GM20431 (cell line): Measurements from ENCODE around the gene SYT12.

Source experiments
- in situ Hi-C: fragments of 300-500 bp; cut with MseI, MboI; formaldehyde crosslinking; loops from one replicate; pipeline ENCODE4 v1.15.0; 2020; ENCODE audit warnings: low sequenced_read_pairs; ENCODE audit not compliant: unreplicated experiment

Gene SYT12

GRCh38 chr11:67053896-67054329 lies 31.0 kb downstream of the SYT12 start:
- in situ Hi-C loops: no loop called here

- in situ Hi-C loops: no loop called here
Observed at GRCh38 chr11:67054346-67054835, 31.5 kb downstream of the SYT12 start.

GRCh38 chr11:67054836-67055523 lies 32.0 kb downstream of the SYT12 start:
- in situ Hi-C loops: no loop called here

- in situ Hi-C loops: no loop called here
Observed at GRCh38 chr11:67055812-67056211, 32.9 kb downstream of the SYT12 start.

GRCh38 chr11:67056267-67057204 lies 33.6 kb downstream of the SYT12 start, which contains the start of gene RHOD:
Gene RHOD (plus strand): TSS chr11:67056847. CDS start chr11:67056903, 56 bp downstream.
- in situ Hi-C loops: no loop called here

GRCh38 chr11:67057205-67057672 lies 34.3 kb downstream of the SYT12 start:
- in situ Hi-C loops: no loop called here

- in situ Hi-C loops: no loop called here
Observed at GRCh38 chr11:67058506-67058905, 35.6 kb downstream of the SYT12 start.

- in situ Hi-C loops: no loop called here
Observed at GRCh38 chr11:67059671-67060070, 36.7 kb downstream of the SYT12 start.

- in situ Hi-C loops: no loop called here
Observed at GRCh38 chr11:67060111-67060522, 37.2 kb downstream of the SYT12 start.

- in situ Hi-C loops: no loop called here
Observed at GRCh38 chr11:67062526-67063373, 39.8 kb downstream of the SYT12 start.

- in situ Hi-C loops: no loop called here
Observed at GRCh38 chr11:67066333-67066709, 43.4 kb downstream of the SYT12 start.

GRCh38 chr11:67071420-67072284 lies 48.7 kb downstream of the SYT12 start:
- in situ Hi-C loops: no loop called here

- in situ Hi-C loops: no loop called here
Observed at GRCh38 chr11:67072295-67072694, 49.4 kb downstream of the SYT12 start.

GRCh38 chr11:67073908-67074307 lies 51.0 kb downstream of the SYT12 start:
- in situ Hi-C loops: no loop called here

GRCh38 chr11:67076202-67076601 lies 53.3 kb downstream of the SYT12 start:
- in situ Hi-C loops: no loop called here

- in situ Hi-C loops: no loop called here
Observed at GRCh38 chr11:67079065-67079705, 56.3 kb downstream of the SYT12 start.

- in situ Hi-C loops: no loop called here
Observed at GRCh38 chr11:67082071-67082791, 59.3 kb downstream of the SYT12 start.

- in situ Hi-C loops: no loop called here
Observed at GRCh38 chr11:67083786-67084366, 60.9 kb downstream of the SYT12 start.
